GM18870 (cell line): ENCODE results near the gene CD83.
"Not testable (repeated sequence)": the region's sequence is repeated elsewhere in the genome, so short reads cannot be mapped to it uniquely, and the experiment has no call there.

Experiments
- ATAC-seq: cut with Tn5 transposase; IDR thresholded peaks from one replicate; pipeline ENCODE4 v1.9.1; 2021; ENCODE audit warnings: moderate library complexity; ENCODE audit not compliant: unreplicated experiment

Gene CD83

GRCh38 chr6:14146506-14147096, 29.0 kb downstream of the CD83 start:
- no peak for ATAC-seq

- no peak for ATAC-seq
Measured at GRCh38 chr6:14147891-14148290, 30.3 kb downstream of the CD83 start.

- no peak for ATAC-seq
Measured at GRCh38 chr6:14148471-14148870, 30.9 kb downstream of the CD83 start.

- no peak for ATAC-seq
Measured at GRCh38 chr6:14149053-14149738, 31.6 kb downstream of the CD83 start.

- no peak for ATAC-seq
Measured at GRCh38 chr6:14149739-14150130, 32.2 kb downstream of the CD83 start.

- ATAC-seq: not testable (repeated sequence)
Measured at GRCh38 chr6:14151300-14151699, 33.7 kb downstream of the CD83 start.

- ATAC-seq: no peak
Measured at GRCh38 chr6:14151773-14152172, 34.2 kb downstream of the CD83 start.

GRCh38 chr6:14153228-14153627, 35.7 kb downstream of the CD83 start:
- no peak for ATAC-seq

- no peak for ATAC-seq
Measured at GRCh38 chr6:14159090-14159489, 41.5 kb downstream of the CD83 start.

- ATAC-seq: no peak
Measured at GRCh38 chr6:14162826-14163225, 45.3 kb downstream of the CD83 start.

GRCh38 chr6:14165091-14165490, 47.5 kb downstream of the CD83 start:
- no peak for ATAC-seq

- ATAC-seq: no peak
Measured at GRCh38 chr6:14166839-14167238, 49.3 kb downstream of the CD83 start.

GRCh38 chr6:14170128-14170527, 52.6 kb downstream of the CD83 start:
- ATAC-seq: no peak

- ATAC-seq: no peak
Measured at GRCh38 chr6:14172562-14172961, 55.0 kb downstream of the CD83 start.

- ATAC-seq: no peak
Measured at GRCh38 chr6:14174226-14174625, 56.7 kb downstream of the CD83 start.

- ATAC-seq: no peak
Measured at GRCh38 chr6:14174996-14175395, 57.4 kb downstream of the CD83 start.

- ATAC-seq: no peak
Measured at GRCh38 chr6:14176429-14176828, 58.9 kb downstream of the CD83 start.

GRCh38 chr6:14177413-14178082, 60.0 kb downstream of the CD83 start:
- no peak for ATAC-seq

GRCh38 chr6:14178083-14178445, 60.5 kb downstream of the CD83 start:
- ATAC-seq: no peak

GRCh38 chr6:14180609-14181008, 63.0 kb downstream of the CD83 start:
- ATAC-seq: no peak

- ATAC-seq: no peak
Measured at GRCh38 chr6:14182916-14183315, 65.3 kb downstream of the CD83 start.
